CD14-positive monocyte (primary cell): ENCODE data around the gene RBM28. TPM values are rescaled to one million over a fixed set of nuclear protein-coding genes. Genes with fewer than 3 reads are reported as not detected.

Experiments used
- DNase-seq, 3 donors: peaks; one replicate each; pipeline ENCODE4 v3.0.0-alpha.2; 2011 to 2022
- H2AFZ ChIP-seq: 2 replicates; pipeline ENCODE4 v1.6.0; 2012; ENCODE audit warnings: mild to moderate bottlenecking, low read depth, low read length, inconsistent platforms; ENCODE audit not compliant: insufficient read depth, poor library complexity, severe bottlenecking
- H3K27ac ChIP-seq, 2 donors: 1 replicate in 1 of 2; 2 replicates in 1 of 2; pipeline ENCODE4 v1.5.1; 2012 to 2013; ENCODE audit warnings: low read length in 2 of 2, control low read depth in 1 of 2, inconsistent platforms in 1 of 2, low read depth in 1 of 2, mild to moderate bottlenecking in 1 of 2
- H3K27me3 ChIP-seq, 2 donors: one replicate each; pipeline versions ENCODE4 v1.6.0 to v1.6.1; 2011 to 2013; ENCODE audit warnings: low read length in 2 of 2; ENCODE audit not compliant: control insufficient read depth in 2 of 2, insufficient read depth in 2 of 2
- H3K36me3 ChIP-seq, 2 donors: replicated peaks in 1 of 2; 1 replicate in 1 of 2; 2 replicates in 1 of 2; pipeline versions ENCODE4 v1.5.1 to v1.6.1; 2012 to 2013; ENCODE audit warnings: low read length in 2 of 2, control low read depth in 1 of 2, inconsistent platforms in 1 of 2, mild to moderate bottlenecking in 1 of 2; ENCODE audit not compliant: insufficient read depth in 2 of 2, control insufficient read depth in 1 of 2
- H3K4me1 ChIP-seq, 2 donors: 1 replicate in 1 of 2; 2 replicates in 1 of 2; pipeline versions ENCODE4 v1.5.1 to v1.6.1; 2012 to 2013; ENCODE audit warnings: low read length in 2 of 2, control low read depth in 1 of 2, inconsistent platforms in 1 of 2, mild to moderate bottlenecking in 1 of 2, moderate library complexity in 1 of 2; ENCODE audit not compliant: insufficient read depth in 2 of 2, control insufficient read depth in 1 of 2
- H3K4me2 ChIP-seq: replicated peaks from 2 replicates; pipeline ENCODE3; 2012; ENCODE audit warnings: low read length, moderate library complexity, mild to moderate bottlenecking; ENCODE audit not compliant: poor library complexity, severe bottlenecking; ENCODE audit errors: extremely low read depth
- H3K4me3 ChIP-seq, 3 experiments: fragments of 200-600 bp in 1 of 3; sonication (generic) in 1 of 3; replicated peaks in 1 of 3; 1 replicate in 2 of 3; 2 replicates in 1 of 3; pipeline ENCODE4 v1.5.1; 2011 to 2013; ENCODE audit warnings: low read length in 3 of 3, mild to moderate bottlenecking in 3 of 3, control low read depth in 2 of 3, low read depth in 2 of 3, inconsistent platforms in 1 of 3, moderate library complexity in 1 of 3
- H3K79me2 ChIP-seq: 2 replicates; pipeline ENCODE4 v1.6.0; 2012; ENCODE audit warnings: mild to moderate bottlenecking, control low read depth, inconsistent platforms, low read length, moderate library complexity; ENCODE audit not compliant: insufficient read depth
- H3K9ac ChIP-seq: 2 replicates; pipeline ENCODE4 v1.6.0; 2017; ENCODE audit warnings: low read length, mild to moderate bottlenecking; ENCODE audit not compliant: insufficient read depth, poor library complexity, severe bottlenecking
- H3K9me3 ChIP-seq, 2 donors: replicated peaks in 1 of 2; 1 replicate in 1 of 2; 2 replicates in 1 of 2; pipeline versions ENCODE4 v1.5.1 to v1.6.1; 2012 to 2013; ENCODE audit warnings: low read length in 2 of 2, control low read depth in 1 of 2; ENCODE audit not compliant: control insufficient read depth in 1 of 2, insufficient read depth in 1 of 2
- H4K20me1 ChIP-seq: 2 replicates; pipeline ENCODE4 v1.6.0; 2012; ENCODE audit warnings: mild to moderate bottlenecking, low read length, control low read depth, moderate library complexity; ENCODE audit not compliant: insufficient read depth
- H3K27ac Mint-ChIP-seq, 7 donors: one replicate each; pipeline ENCODE4 v1.8.0; 2020; ENCODE audit warnings: mild to moderate bottlenecking in 7 of 7, mixed read lengths in 7 of 7, moderate library complexity in 6 of 7, inconsistent platforms in 2 of 7
- H3K27me3 Mint-ChIP-seq, 3 donors: one replicate each; pipeline ENCODE4 v1.8.0; 2021 to 2022; ENCODE audit warnings: low read depth in 3 of 3, mild to moderate bottlenecking in 3 of 3, mixed read lengths in 3 of 3, moderate library complexity in 3 of 3, inconsistent platforms in 1 of 3
- H3K36me3 Mint-ChIP-seq, 2 donors: one replicate each; pipeline ENCODE4 v1.8.0; 2020; ENCODE audit warnings: mixed read lengths in 2 of 2, inconsistent platforms in 1 of 2, mild to moderate bottlenecking in 1 of 2
- H3K4me1 Mint-ChIP-seq: one replicate; pipeline ENCODE4 v1.8.0; 2020; ENCODE audit warnings: mild to moderate bottlenecking, mixed read lengths
- H3K4me3 Mint-ChIP-seq, 2 donors: one replicate each; pipeline ENCODE4 v1.8.0; 2020; ENCODE audit warnings: mild to moderate bottlenecking in 2 of 2, mixed read lengths in 2 of 2, moderate library complexity in 1 of 2
- H3K9me3 Mint-ChIP-seq, 7 donors: one replicate each; pipeline ENCODE4 v1.8.0; 2020 to 2022; ENCODE audit warnings: mixed read lengths in 7 of 7, mild to moderate bottlenecking in 6 of 7, moderate library complexity in 6 of 7, inconsistent platforms in 2 of 7
- CTCF ChIP-seq: fragments of 200-600 bp; IDR thresholded peaks from one replicate; pipeline ENCODE4 v1.8.0; 2022; ENCODE audit warnings: antibody characterized with exemption, mild to moderate bottlenecking
- WGBS: methylation state at CpG from one replicate; pipeline ENCODE4 v1.1.5; 2013; ENCODE audit warnings: missing lambda C conversion rate; ENCODE audit not compliant: insufficient coverage; 5-methylcytosine and 5-hydroxymethylcytosine counted together
- intact Hi-C, 2 donors: fragments of 100-400 bp; cut with micrococcal nuclease; formaldehyde crosslinking; loops; one replicate each; pipeline versions ENCODE4 v1.15.0 to v1.15.1; 2023
- polyA plus RNA-seq, 3 donors: library from polyadenylated mRNA; depleted of rRNA in 1 of 3; unstranded in 2 of 3; stranded (reverse) in 1 of 3; fragments of 300-500 nt in 2 of 3; fragments of >200 nt in 1 of 3; fragmentation: Illumina TruSeq in 2 of 3; gene quantifications; 1 replicate in 2 of 3; 2 replicates in 1 of 3; pipeline ENCODE4 v1.2.3, GENCODE V29; 2012 to 2021

RBM28 gene
- polyA plus RNA-seq, 3 donors, result 4.0 to 14.4 (median 4.9) TPM

GRCh38 chr7:128390871-128391565 lies 47.3 kb upstream of the RBM28 start:
- Histone ChIP-seq H3K79me2 (no peaks in the 10 kb centered on the region), H3K27me3 (no peaks in the 10 kb centered on the region), H3K27ac (peak overlapping the region; percentile 18 to 44), H3K4me1 (peaks cover 11 to 12% of the 10 kb centered on the region in 2 donors), H3K4me2 (no peak overlapping the region), H3K9ac (no peak overlapping the region), H3K4me3 (no peak overlapping the region), H3K9me3 (no peaks in the 10 kb centered on the region), H2AFZ (no peak overlapping the region), H4K20me1 (peaks cover 50% of the 10 kb centered on the region), H3K36me3 (peaks cover 36 to 48% of the 10 kb centered on the region in 2 donors)
- intact Hi-C loops, result no loop called here
- peaks cover 0 to 3% (median 0%) of the 10 kb centered on the region in 7 donors for H3K9me3 Mint-ChIP-seq
- 33% methylated on average over 3 of the region's 3 CpGs for WGBS
- peaks cover 37 to 44% of the 10 kb centered on the region in 2 donors for H3K36me3 Mint-ChIP-seq
- peaks cover 16% of the 10 kb centered on the region for H3K4me1 Mint-ChIP-seq
- no peak overlapping the region for H3K4me3 Mint-ChIP-seq
- TF ChIP-seq CTCF, result no peak
- H3K27ac Mint-ChIP-seq, result peak overlapping the region in 2 of 7 donors; percentile 14 to 33
- peaks cover 4 to 12% (median 11%) of the 10 kb centered on the region in 3 donors for H3K27me3 Mint-ChIP-seq
- DNase-seq, result no peak

GRCh38 chr7:128389618-128390329 lies 46.1 kb upstream of the RBM28 start:
- intact Hi-C loops, result loop anchor here in 1 of 2 donors (5.0 kb wide), 1 partner anchor 682 kb away; no protein-coding TSS in a partner anchor
- no peak for TF ChIP-seq CTCF
- Histone ChIP-seq H3K9ac (no peak overlapping the region), H3K79me2 (no peaks in the 10 kb centered on the region), H2AFZ (no peak overlapping the region), H3K4me2 (no peak overlapping the region), H3K27ac (no peak overlapping the region), H3K9me3 (no peaks in the 10 kb centered on the region), H3K27me3 (no peaks in the 10 kb centered on the region), H3K4me3 (no peak overlapping the region), H4K20me1 (peaks cover 38% of the 10 kb centered on the region), H3K36me3 (peaks cover 23 to 36% of the 10 kb centered on the region in 2 donors), H3K4me1 (peaks cover 11 to 12% of the 10 kb centered on the region in 2 donors)
- Mint-ChIP-seq H3K27ac (peak overlapping the region in 1 of 7 donors; percentile 32), H3K9me3 (peaks cover 0 to 3% (median 0%) of the 10 kb centered on the region in 7 donors), H3K36me3 (peaks cover 26 to 31% of the 10 kb centered on the region in 2 donors), H3K27me3 (peaks cover 5 to 15% (median 11%) of the 10 kb centered on the region in 3 donors), H3K4me1 (peaks cover 23% of the 10 kb centered on the region), H3K4me3 (no peak overlapping the region)
- 83% methylated on average over 9 of the region's 9 CpGs for WGBS
- no peak for DNase-seq
